Left forelimb (tissue), 1 donor: ENCODE measurements around the gene BCAR3.
"Not testable (repeated sequence)": the region's sequence is repeated elsewhere in the genome, so short reads cannot be mapped to it uniquely, and the experiment has no call there.

Source experiments
- DNase-seq: peaks from one replicate; pipeline ENCODE4 v3.0.0-alpha.2; 2018; ENCODE audit warnings: low spot score

Gene BCAR3

GRCh38 chr1:93689521-93690223 is 8.0 kb upstream of the BCAR3 start:
- DNase-seq = no peak

GRCh38 chr1:93687542-93687941 is 5.9 kb upstream of the BCAR3 start:
- DNase-seq = no peak

DNA sequence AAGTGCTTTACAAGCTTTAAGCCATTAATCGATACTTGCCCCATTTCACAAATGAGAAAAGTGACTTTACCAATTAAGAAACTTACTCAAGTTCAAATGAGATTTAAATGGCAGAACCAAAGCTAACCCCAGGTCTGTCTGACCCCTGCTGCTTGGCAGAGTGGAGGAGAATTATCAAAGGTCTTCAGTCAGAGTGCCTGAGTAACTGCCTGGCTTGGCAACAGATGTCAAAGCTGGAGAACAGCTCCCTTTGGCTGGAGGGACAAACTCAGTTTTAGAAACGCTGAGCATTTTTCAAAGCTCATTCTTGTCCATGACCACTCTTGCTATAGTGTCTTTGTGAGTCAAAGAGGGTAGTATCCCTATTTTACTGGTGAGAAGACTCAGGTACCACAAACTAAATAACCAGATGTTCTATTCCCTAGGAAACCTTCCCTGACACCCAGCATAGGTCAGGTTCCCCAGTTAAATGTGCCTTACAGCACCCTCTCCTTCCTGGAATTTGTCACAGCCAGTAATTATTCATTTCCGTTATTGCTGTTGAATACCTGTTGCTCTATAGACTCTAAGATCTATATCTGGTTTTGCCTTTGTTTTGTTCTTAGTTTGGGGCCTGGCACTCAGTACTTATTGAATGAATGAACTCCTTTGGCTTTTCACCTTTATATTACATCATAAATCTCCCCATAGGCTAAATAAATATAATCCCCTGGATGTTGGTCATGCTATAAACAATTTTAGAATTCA is 5.0 kb upstream of the BCAR3 start:
- peak; percentile 15 for DNase-seq

DNA sequence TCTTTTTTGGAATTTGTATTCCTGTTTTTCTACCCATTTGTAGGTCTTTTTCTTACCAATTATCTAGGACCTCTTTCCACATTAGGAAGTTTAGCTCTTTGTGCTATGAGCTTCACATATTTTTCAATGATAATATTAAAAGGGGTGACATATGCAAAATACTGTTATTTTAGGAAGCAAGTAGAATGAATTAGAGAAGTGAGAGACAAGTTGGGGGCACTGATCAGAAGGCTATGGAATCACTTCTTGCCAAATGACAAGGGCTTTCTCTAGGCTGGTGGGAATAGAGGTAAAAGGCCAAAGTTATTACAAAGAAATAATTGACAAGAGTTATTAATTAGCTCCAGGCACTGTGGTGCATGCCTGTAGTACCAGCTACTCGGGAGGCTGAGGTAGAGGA is 4.3 kb upstream of the BCAR3 start:
- no peak for DNase-seq

DNA sequence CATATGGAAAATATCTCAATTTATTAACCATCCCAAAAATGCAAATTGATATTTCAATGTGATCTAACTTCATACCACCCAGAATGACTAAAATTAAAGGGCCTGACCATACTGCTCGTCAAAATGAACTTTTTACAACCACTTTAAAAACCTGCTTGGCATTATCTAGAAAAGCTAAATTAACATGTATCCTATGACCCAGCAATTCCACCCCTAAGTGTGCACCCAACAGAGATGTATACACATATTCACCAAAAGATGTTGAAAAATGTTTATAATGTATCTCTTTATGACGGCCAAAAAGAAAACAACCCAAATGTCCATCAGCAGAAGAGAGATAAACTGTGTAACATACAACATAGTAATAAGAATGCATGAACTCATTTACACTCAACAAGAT is 1.6 kb upstream of the BCAR3 start:
- DNase-seq = no peak

DNA sequence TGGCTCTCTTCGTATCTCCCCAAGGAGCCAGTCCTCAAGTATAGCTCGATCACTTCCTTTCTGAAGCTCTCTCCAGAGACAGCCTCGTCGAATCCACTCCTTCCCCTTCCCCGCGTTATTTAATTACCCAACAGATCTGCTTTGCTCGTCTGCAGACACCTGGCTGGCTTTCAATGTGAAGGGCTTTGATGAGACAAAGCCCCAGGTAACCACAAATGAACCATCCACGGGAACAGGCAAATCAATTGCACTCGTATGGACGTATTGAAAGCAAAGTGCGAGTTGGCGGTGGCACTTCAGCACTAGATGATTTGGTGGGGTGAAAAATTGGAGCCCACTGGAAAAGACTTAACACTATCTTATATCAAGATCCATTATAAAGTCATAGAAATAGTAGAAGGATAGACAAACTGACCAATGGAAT is 364 bp upstream of the BCAR3 start:
- no peak for DNase-seq

GRCh38 chr1:93680420-93681100 is 1.1 kb downstream of the BCAR3 start:
- DNase-seq = peak; percentile 82

DNA sequence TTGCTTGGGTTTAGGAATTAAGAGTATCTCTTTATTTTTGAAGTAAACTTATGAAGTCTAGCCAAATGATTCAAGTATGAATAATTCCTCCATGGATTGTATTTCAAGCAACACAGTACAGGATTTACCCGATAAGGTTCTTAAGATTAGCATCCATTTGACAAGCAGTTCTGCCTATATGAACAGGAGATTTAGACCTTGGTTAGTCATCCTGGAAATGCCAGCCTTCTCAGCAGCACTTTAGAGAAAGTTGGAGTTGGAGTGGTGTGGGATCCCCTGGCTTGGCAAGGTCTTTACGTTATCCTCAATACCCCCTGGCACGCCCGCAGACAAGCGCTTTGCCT is 1.6 kb downstream of the BCAR3 start:
- DNase-seq = no peak

DNA sequence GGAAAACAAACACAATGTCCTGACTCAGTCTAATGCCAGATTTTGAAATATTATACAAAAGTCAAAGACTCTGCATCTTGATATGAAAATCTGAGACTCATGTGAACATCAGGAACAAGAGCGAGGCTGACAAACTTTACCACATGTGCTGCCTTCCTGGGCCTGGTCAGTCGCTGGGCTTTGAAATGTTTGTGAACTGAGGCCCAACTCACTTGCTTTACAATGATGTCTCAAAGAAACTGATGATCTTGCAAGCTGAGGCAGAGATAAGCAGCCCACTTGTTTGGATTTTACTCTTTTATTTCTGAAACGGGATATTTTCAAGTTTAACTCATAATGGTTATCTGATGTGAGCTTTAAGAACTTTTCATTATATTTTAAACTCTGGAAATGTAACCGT is 2.1 kb downstream of the BCAR3 start:
- DNase-seq = no peak

DNA sequence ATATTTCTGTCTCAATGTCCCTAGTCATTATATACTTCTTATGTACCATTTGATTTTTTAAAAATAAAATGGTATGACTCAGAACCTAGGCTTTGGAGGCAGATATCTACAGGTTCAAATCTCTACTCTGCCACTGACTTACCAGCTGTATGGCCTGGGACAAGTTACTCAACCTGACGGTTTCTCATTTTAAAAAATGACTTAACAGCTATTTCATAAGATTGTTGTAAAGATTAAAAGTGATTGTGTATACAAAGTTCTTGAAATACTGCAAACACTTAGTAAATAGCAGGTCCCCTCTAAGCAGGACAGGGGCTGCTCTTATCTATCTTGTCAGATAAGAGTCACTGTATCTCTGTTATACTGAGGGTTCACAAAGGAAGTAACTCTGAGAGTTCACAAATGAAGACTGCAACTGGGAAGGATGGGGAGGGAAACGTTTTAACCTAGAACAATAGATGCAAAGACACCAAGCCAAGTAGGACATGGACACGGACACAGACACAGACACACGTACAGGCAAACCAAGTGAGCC is 2.6 kb downstream of the BCAR3 start:
- no peak for DNase-seq

GRCh38 chr1:93678491-93678890 is 3.1 kb downstream of the BCAR3 start:
- DNase-seq = no peak

DNA sequence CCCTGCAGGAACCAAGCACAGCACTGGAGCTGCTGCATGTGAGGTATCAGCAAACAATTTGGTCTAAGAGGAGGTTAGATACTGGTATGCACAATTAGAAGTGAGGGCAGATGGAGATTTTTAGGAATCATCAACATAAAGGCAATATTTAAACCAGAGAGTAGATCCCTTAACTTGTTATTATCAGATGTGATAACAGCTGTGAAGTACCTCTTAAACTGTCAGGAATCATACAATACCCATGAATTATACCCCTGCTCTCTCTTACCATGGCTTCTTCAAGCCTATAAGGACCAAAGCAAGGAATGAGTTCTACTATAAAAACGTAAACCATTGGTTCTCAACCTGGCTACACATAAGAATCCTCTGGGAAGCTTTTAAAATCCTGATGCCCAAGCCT is 3.9 kb downstream of the BCAR3 start:
- no peak for DNase-seq

DNA sequence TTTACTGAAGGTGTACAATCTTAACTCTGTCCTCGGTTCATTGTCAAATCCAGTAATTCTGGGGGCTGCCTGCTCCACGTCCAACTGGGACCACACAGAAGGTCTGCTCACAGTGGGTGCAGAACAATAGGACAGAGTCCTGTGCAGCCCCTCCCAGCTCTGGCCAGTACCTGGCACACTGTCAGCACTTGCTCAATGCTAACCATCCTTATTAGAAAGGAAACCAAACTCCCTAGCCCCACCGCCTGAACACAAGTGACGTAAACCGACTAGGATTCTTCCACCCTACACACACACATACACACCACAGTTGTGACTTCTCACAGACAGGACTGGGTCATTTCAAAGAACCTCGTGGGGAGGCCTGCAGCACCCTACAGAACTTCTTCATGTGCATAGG is 5.2 kb downstream of the BCAR3 start:
- no peak for DNase-seq

- no peak for DNase-seq
Measured at GRCh38 chr1:93675931-93676330, 5.7 kb downstream of the BCAR3 start.

GRCh38 chr1:93675271-93675670 is 6.4 kb downstream of the BCAR3 start:
- DNase-seq = no peak

- DNase-seq = not testable (repeated sequence)
Measured at GRCh38 chr1:93674071-93674470, 7.6 kb downstream of the BCAR3 start.

DNA sequence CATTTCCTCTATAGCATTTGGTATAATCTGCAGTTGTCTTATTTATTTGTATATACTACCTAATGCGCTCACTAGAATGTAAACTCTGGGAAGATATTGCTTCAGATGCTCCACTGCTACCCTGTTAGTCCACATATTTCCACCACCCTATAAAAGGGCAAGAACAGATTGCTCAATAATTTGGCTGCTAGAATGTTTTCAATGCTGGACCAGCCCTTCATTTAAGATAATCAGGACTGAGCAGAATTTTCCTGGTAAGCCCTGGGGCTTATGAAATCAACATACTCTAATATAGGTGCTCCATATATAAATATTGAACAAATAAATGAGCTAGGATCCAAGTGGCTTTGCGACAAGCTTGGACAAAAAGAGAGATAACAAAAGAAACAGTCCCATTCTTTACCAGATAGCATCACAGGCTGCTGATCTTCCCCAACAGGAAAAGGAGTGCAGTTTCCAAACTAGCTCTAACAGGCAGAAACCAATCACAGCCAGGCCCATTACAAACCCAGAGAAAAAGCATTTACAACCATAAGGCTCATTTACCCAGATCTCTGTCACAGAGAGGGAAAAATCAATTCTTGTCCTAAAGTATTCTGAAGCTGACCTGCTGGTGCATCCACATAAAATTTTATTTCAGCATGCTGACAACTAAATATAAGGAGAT is 8.3 kb downstream of the BCAR3 start:
- DNase-seq = no peak

- no peak for DNase-seq
Measured at GRCh38 chr1:93672477-93673162, 9.0 kb downstream of the BCAR3 start.

DNA sequence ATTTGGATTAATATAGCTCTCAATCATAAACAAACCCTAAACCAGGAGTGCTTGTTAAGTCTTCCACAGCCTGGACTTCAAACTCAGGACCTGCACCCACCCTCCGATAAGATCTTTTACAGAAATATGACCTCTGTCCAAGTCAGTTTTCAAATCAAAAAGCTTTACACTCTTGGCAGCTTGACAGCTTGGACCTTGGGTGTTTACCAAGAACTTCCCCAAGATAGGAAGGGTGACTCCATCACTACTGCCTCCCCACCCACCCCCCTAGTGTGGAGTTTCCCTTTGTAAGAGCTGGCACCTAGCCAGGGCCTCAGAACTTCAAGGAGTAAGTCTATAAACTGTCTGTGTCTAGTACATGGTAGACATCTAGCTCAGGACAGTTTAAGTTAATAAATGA is 9.6 kb downstream of the BCAR3 start:
- no peak for DNase-seq

GRCh38 chr1:93671099-93671621 is 10.5 kb downstream of the BCAR3 start:
- DNase-seq = no peak

DNA sequence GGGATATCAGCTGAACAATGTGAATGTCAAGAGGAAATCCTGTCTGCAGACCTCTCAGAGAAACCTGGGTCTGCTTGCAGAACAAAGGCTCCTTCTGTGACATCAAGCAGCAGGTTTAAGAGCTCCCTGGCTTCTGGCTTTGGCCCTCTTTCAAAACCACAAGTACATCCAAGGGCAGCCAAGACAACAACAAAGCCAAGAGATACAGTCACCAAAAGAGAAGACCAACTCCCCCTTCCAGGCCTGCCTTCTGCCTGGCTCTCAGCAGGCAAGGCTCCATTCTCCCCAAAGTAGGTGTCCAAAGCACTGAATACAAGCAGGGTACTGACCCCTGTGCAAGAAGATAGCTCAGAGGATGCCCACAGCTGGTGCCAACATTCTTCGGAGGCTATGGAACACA is 11.5 kb downstream of the BCAR3 start:
- no peak for DNase-seq

DNA sequence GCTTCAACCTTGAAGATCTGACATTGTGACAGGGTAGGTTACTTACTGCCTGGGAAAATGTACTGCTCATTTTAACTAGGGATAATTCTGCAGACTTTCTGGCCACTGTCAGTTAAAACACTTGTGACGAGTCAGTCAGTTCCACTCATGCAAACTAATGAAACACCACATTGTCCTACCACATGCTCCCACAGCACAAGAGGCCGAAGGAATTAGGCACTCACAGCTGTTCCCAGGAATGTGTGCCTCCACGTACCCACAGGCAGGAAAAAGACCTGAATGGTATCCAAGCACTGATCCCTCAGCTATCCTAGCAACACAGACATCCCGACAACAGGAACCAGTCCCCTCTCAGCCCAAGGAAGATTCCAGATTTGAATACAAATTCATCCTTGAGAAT is 12.3 kb downstream of the BCAR3 start:
- DNase-seq = no peak
